K562 (cell line): Measurements from ENCODE around the gene PDK1. TPM values are rescaled to one million over a fixed set of nuclear protein-coding genes. Genes with fewer than 3 reads are reported as not detected.

Source experiments
- BHLHE40 ChIP-seq: IDR thresholded peaks from 2 replicates; pipeline ENCODE4 v1.6.1; 2011; ENCODE audit warnings: low read length, improper control_type of control experiment
- CTBP1 ChIP-seq: fragments of 450-650 bp; IDR thresholded peaks from 2 replicates; pipeline ENCODE4 v1.6.1; 2016; ENCODE audit warnings: borderline replicate concordance
- ELK3 ChIP-seq: fragments of 450-650 bp; formaldehyde crosslinking; IDR thresholded peaks from 2 replicates; pipeline ENCODE4 v1.4.0; 2020; ENCODE audit warnings: mild to moderate bottlenecking
- GATAD2A ChIP-seq: fragments of 450-650 bp; IDR thresholded peaks from 2 replicates; pipeline ENCODE4 v1.6.1; 2017
- HDAC2 ChIP-seq: fragments of 450-650 bp; IDR thresholded peaks from 2 replicates; pipeline ENCODE4 v1.6.1; 2016; ENCODE audit warnings: mild to moderate bottlenecking
- KAT2B ChIP-seq: IDR thresholded peaks from one replicate; pipeline ENCODE4 v1.6.1; 2012; ENCODE audit warnings: low read depth, mild to moderate bottlenecking, control low read depth, inconsistent platforms, low read length, moderate library complexity
- L3MBTL2 ChIP-seq: fragments of 450-650 bp; IDR thresholded peaks from 2 replicates; pipeline ENCODE4 v1.6.1; 2016; ENCODE audit warnings: mild to moderate bottlenecking, moderate library complexity
- NR2F6 ChIP-seq: fragments of 450-650 bp; formaldehyde crosslinking; IDR thresholded peaks from 2 replicates; pipeline ENCODE4 v1.4.0; 2020; ENCODE audit warnings: mild to moderate bottlenecking
- POLR2B ChIP-seq: fragments of 450-650 bp; IDR thresholded peaks from 2 replicates; pipeline ENCODE4 v1.6.1; 2018; ENCODE audit warnings: low read depth; ENCODE audit not compliant: partially characterized antibody
- RNF2 ChIP-seq: sonication (generic); IDR thresholded peaks from 2 replicates; pipeline ENCODE4 v1.6.1; 2016
- SP2 ChIP-seq: IDR thresholded peaks from 2 replicates; pipeline ENCODE4 v1.6.1; 2011; ENCODE audit warnings: mild to moderate bottlenecking, low read depth, low read length, moderate library complexity; ENCODE audit not compliant: poor library complexity, severe bottlenecking; ENCODE audit errors: extremely low read depth
- ZFX ChIP-seq: sonication (generic); formaldehyde crosslinking; IDR thresholded peaks from 2 replicates; pipeline ENCODE4 v1.8.0; 2022; ENCODE audit warnings: mild to moderate bottlenecking, missing genetic modification reagents, moderate library complexity
- ZNF3 ChIP-seq: fragments of 250-450 bp; sonication (Bioruptor Pico); IDR thresholded peaks from 2 replicates; pipeline ENCODE4 v1.5.0; 2021; ENCODE audit warnings: mild to moderate bottlenecking, moderate library complexity
- ZNF311 ChIP-seq: fragments of 250-450 bp; sonication (Bioruptor Pico); IDR thresholded peaks from 2 replicates; pipeline ENCODE4 v1.4.0; 2020; ENCODE audit warnings: mild to moderate bottlenecking, moderate library complexity
- ZNF407 ChIP-seq: fragments of 450-650 bp; IDR thresholded peaks from 2 replicates; pipeline ENCODE4 v1.6.1; 2016; ENCODE audit warnings: low read depth
- ZNF584 ChIP-seq: fragments of 200-800 bp; sonication (Bioruptor generic); IDR thresholded peaks from 2 replicates; pipeline ENCODE4 v1.6.1; 2016; ENCODE audit warnings: low read depth, mild to moderate bottlenecking, missing genetic modification characterization, missing compliant biosample characterization
- polyA plus RNA-seq, 8 experiments: library from polyadenylated mRNA; depleted of rRNA in 4 of 8; stranded (reverse) in 5 of 8; unstranded in 3 of 8; fragments of >200 nt; fragmentation: Nextera tagmentation in 2 of 8; fragmentation: Illumina TruSeq in 1 of 8; extraction: Ambion mirVana in 2 of 8; extraction: Trizol in 1 of 8; gene quantifications; 2 replicates each; pipeline versions ENCODE4 v1.2.1 to v1.2.3, GENCODE V29; 2011 to 2014; ENCODE audit warnings: inconsistent platforms in 1 of 8, missing spikeins in 1 of 8
- total RNA-seq, 7 experiments: library from RNA; depleted of rRNA in 6 of 7; stranded (reverse); fragments of >200 nt in 6 of 7; fragmentation: Illumina TruSeq in 2 of 7; extraction: Trizol in 2 of 7; gene quantifications; 2 replicates each; pipeline versions ENCODE4 v1.2.1 to v1.2.3, GENCODE V29; 2011 to 2021; ENCODE audit warnings: low replicate concordance in 1 of 7
- TF ChIP-seq, protein P1 (sequence below): fragments of 450-650 bp; IDR thresholded peaks from 2 replicates; pipeline ENCODE4 v1.6.1; 2018; ENCODE audit warnings: mild to moderate bottlenecking, low read depth; ENCODE audit not compliant: partially characterized antibody

Gene PDK1
- total and polyA plus RNA-seq, 9 of the 15 experiments (the other 6 are each of a cell fraction or from before 2014, with no cell fraction given), result 3.5 to 176 (median 13.9) TPM

GRCh38 chr2:172554352-172555271 is 1.3 kb upstream of the PDK1 start (continued):
- TF ChIP-seq ZNF3 (CRISPR knock-in tag) (no peak), POLR2B (no peak), ELK3 (no peak), ZFX (CRISPR knock-in tag) (no peak), ZNF311 (CRISPR knock-in tag) (no peak), NR2F6 (CRISPR knock-in tag) (no peak), GATAD2A (no peak), L3MBTL2 (peak; percentile 36; the same call in 1 of the 2 replicates), KAT2B (no peak), HDAC2 (no peak), RNF2 (no peak), ZNF407 (no peak), BHLHE40 (peak; percentile 76), ZNF584 (CRISPR knock-in tag) (no peak), SP2 (no peak), CTBP1 (peak; percentile 15; the same call in 1 of the 2 replicates)
- TF ChIP-seq, protein P1, sequence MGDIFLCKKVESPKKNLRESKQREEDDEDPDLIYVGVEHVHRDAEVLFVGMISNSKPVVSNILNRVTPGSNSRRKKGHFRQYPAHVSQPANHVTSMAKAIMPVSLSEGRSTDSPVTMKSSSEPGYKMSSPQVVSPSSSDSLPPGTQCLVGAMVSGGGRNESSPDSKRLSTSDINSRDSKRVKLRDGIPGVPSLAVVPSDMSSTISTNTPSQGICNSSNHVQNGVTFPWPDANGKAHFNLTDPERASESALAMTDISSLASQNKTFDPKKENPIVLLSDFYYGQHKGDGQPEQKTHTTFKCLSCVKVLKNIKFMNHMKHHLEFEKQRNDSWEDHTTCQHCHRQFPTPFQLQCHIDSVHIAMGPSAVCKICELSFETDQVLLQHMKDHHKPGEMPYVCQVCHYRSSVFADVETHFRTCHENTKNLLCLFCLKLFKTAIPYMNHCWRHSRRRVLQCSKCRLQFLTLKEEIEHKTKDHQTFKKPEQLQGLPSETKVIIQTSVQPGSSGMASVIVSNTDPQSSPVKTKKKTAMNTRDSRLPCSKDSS, result no peak
